ENCODE results near the gene TOLLIP.
"Not testable (repeated sequence)": the region's sequence is repeated elsewhere in the genome, so short reads cannot be mapped to it uniquely, and the experiment has no call there.

TOLLIP gene

DNA sequence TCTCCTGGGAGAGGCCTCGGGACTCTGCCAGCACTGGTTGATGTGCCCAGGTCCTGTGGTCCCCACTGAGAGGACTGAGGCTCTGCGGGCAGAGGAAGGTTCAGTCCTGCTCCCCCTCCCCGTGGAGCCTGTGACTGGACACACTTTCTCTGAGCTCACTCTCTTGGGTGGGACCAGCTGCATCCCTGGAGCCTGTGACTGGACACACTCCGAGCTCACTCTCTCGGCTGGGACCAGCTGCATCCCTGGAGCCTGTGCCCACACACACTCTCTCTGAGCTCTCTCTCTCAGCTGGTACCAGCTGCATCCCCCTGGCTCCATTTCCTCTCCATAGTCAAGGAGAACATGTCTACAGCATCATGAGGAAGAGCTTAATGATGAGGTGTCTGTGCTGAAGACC lies 39.5 kb downstream of the TOLLIP start:
- DNase-seq (ENCODE audit: low spot score): no peak
- no peaks in the 10 kb centered on the region for H3K36me3 Mint-ChIP-seq (ENCODE audit: low read depth)
- H3K4me1 Mint-ChIP-seq (ENCODE audit: low read depth): no peaks in the 10 kb centered on the region
- no peaks in the 10 kb centered on the region for H3K27me3 Mint-ChIP-seq (ENCODE audit: low read depth)
- H3K27ac Mint-ChIP-seq: no peak overlapping the region
- H3K4me3 Mint-ChIP-seq: no peak overlapping the region
- peaks cover 5% of the 10 kb centered on the region for H3K9me3 Mint-ChIP-seq

GRCh38 chr11:1267441-1268100 lies 41.9 kb downstream of the TOLLIP start:
- H3K27ac Mint-ChIP-seq: no peak overlapping the region
- no peaks in the 10 kb centered on the region for H3K27me3 Mint-ChIP-seq (ENCODE audit: low read depth)
- H3K4me1 Mint-ChIP-seq (ENCODE audit: low read depth): peaks cover 6% of the 10 kb centered on the region
- H3K9me3 Mint-ChIP-seq: peaks cover 10% of the 10 kb centered on the region
- no peak overlapping the region for H3K4me3 Mint-ChIP-seq
- DNase-seq (ENCODE audit: low spot score): no peak
- peaks cover 4% of the 10 kb centered on the region for H3K36me3 Mint-ChIP-seq (ENCODE audit: low read depth)

GRCh38 chr11:1266976-1267375 lies 42.5 kb downstream of the TOLLIP start:
- not testable (repeated sequence) for H3K27ac Mint-ChIP-seq; H3K27me3 Mint-ChIP-seq (ENCODE audit: low read depth); H3K4me3 Mint-ChIP-seq; H3K4me1 Mint-ChIP-seq (ENCODE audit: low read depth); H3K9me3 Mint-ChIP-seq; H3K36me3 Mint-ChIP-seq (ENCODE audit: low read depth); DNase-seq (ENCODE audit: low spot score)

- H3K36me3 Mint-ChIP-seq (ENCODE audit: low read depth); H3K4me3 Mint-ChIP-seq: not testable (repeated sequence)
These were observed 44.0 kb downstream of the TOLLIP start for GRCh38 chr11:1265480-1265879.

DNA sequence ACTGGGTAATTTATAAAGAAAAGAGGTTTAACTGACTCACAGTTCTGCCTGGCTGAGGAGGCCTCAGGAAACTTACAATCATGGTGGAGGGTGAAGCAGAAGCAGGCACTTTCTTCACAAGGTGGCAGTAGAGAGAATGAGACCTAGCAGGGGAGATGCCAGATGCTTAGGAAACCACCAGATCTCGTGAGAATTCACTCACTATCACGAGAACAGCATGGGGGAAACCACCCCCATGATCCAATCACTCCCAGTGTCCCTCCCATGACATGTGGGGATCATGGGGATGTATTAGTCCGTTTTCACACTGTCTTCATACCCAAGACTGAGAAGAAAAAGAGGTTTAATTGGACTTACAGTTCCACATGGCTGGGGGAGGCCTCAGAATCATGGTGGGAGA lies 45.0 kb downstream of the TOLLIP start:
- H3K4me1 Mint-ChIP-seq (ENCODE audit: low read depth); H3K4me3 Mint-ChIP-seq; H3K36me3 Mint-ChIP-seq (ENCODE audit: low read depth); H3K9me3 Mint-ChIP-seq; H3K27me3 Mint-ChIP-seq (ENCODE audit: low read depth); H3K27ac Mint-ChIP-seq: not testable (repeated sequence)
- DNase-seq (ENCODE audit: low spot score): peak; percentile 27

More at GRCh38 chr11:1265480-1265879, 44.0 kb downstream of the TOLLIP start:
- not testable (repeated sequence) for H3K9me3 Mint-ChIP-seq; H3K27me3 Mint-ChIP-seq (ENCODE audit: low read depth); DNase-seq (ENCODE audit: low spot score); H3K27ac Mint-ChIP-seq; H3K4me1 Mint-ChIP-seq (ENCODE audit: low read depth)

- DNase-seq (ENCODE audit: low spot score): no peak
- Mint-ChIP-seq H3K36me3 (ENCODE audit: low read depth) (peaks cover 4% of the 10 kb centered on the region), H3K9me3 (peaks cover 10% of the 10 kb centered on the region), H3K27ac (peak overlapping the region; percentile 84), H3K4me3 (peak overlapping the region; percentile 74), H3K4me1 (ENCODE audit: low read depth) (peaks cover 6% of the 10 kb centered on the region), H3K27me3 (ENCODE audit: low read depth) (no peaks in the 10 kb centered on the region)
These were observed 46.4 kb downstream of the TOLLIP start for GRCh38 chr11:1263010-1263409.

DNA sequence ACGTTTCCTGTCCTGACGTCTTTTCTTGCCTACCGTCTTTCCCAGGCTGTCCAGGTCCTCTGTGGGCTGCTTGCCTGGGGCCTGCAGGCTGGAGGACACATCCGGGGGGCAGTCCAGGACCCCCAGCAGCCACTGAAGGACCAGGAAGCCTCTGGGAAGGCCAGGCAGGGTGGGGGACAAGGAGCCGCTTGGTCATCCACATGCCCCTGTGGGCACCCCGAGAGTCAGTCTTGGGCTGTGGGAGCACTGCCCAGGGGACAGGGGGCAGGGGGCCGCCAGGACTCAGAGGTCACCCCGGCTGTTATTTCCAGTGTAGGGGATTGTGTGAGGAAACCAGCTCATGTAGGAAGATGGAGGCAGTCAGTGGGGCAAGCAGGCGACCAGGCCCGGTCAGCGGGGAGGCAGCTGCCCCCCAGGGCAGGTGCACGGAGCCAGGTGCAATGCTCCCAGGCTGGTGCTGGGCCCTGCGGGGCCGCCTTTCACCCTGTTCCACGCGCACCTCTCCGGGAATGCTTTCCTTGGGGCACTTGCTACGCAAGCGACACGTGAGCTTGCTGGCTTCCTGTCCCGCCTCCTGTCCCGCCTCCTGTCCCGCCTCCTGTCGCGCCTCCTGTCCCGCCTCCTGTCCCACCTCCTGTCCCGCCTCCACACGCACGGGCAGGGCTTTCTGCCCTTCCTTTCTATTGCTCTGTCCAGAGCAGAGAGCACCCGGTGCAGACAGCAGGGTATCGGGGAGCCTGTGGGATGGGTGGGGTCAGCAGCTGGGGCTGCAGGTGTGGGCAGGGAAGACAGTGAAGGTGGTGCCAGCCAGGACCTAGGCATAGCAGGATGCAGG lies 47.0 kb downstream of the TOLLIP start:
- peaks cover 10% of the 10 kb centered on the region for H3K9me3 Mint-ChIP-seq
- peaks cover 6% of the 10 kb centered on the region for H3K4me1 Mint-ChIP-seq (ENCODE audit: low read depth)
- H3K27me3 Mint-ChIP-seq (ENCODE audit: low read depth): no peaks in the 10 kb centered on the region
- DNase-seq (ENCODE audit: low spot score): peak; percentile 75
- peak overlapping the region; percentile 84 for H3K27ac Mint-ChIP-seq
- H3K4me3 Mint-ChIP-seq: peak overlapping the region; percentile 74
- H3K36me3 Mint-ChIP-seq (ENCODE audit: low read depth): peaks cover 4% of the 10 kb centered on the region

- H3K4me3 Mint-ChIP-seq: no peak overlapping the region
- H3K4me1 Mint-ChIP-seq (ENCODE audit: low read depth): peaks cover 6% of the 10 kb centered on the region
These were observed 48.0 kb downstream of the TOLLIP start for GRCh38 chr11:1261241-1262071.

GRCh38 chr11:1260620-1261019 lies 48.8 kb downstream of the TOLLIP start:
- peaks cover 4% of the 10 kb centered on the region for H3K36me3 Mint-ChIP-seq (ENCODE audit: low read depth)
- H3K4me1 Mint-ChIP-seq (ENCODE audit: low read depth): peaks cover 6% of the 10 kb centered on the region
- no peak overlapping the region for H3K27ac Mint-ChIP-seq
- no peak overlapping the region for H3K4me3 Mint-ChIP-seq
- peaks cover 4% of the 10 kb centered on the region for H3K9me3 Mint-ChIP-seq
- DNase-seq (ENCODE audit: low spot score): no peak
- no peaks in the 10 kb centered on the region for H3K27me3 Mint-ChIP-seq (ENCODE audit: low read depth)

More at GRCh38 chr11:1261241-1262071, 48.0 kb downstream of the TOLLIP start:
- Mint-ChIP-seq H3K36me3 (ENCODE audit: low read depth) (peaks cover 4% of the 10 kb centered on the region), H3K27ac (no peak overlapping the region), H3K9me3 (peaks cover 5% of the 10 kb centered on the region), H3K27me3 (ENCODE audit: low read depth) (no peaks in the 10 kb centered on the region)
- no peak for DNase-seq (ENCODE audit: low spot score)

DNA sequence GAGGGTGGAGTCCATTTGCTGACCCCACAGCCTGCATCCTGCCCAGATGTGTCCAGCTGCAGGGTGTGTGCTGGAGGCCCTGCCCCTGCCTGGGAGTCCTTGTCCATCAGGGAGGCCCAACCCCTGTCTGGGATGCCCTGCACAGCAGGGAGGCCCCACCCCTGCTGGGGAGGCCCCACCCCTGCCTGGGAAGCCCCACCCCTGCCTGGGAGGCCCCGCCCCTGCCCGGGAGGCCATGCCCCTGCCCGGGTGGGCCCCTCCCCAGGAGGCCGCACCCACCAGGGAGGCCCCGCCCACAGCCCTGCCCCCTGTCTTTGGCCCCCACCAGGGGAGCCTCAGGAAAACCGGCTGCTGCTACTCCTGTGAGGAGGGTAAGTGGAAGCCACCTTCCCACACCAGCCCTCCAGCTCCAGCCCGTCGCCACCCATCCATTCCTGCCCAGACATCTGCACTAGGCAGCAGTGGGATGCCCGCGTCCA lies 49.4 kb downstream of the TOLLIP start:
- Mint-ChIP-seq H3K4me1 (ENCODE audit: low read depth) (peaks cover 6% of the 10 kb centered on the region), H3K4me3 (no peak overlapping the region), H3K36me3 (ENCODE audit: low read depth) (peaks cover 4% of the 10 kb centered on the region), H3K27me3 (ENCODE audit: low read depth) (no peaks in the 10 kb centered on the region), H3K27ac (no peak overlapping the region), H3K9me3 (peaks cover 4% of the 10 kb centered on the region)
- no peak for DNase-seq (ENCODE audit: low spot score)

- peaks cover 5% of the 10 kb centered on the region for H3K4me1 Mint-ChIP-seq (ENCODE audit: low read depth)
- H3K9me3 Mint-ChIP-seq: peaks cover 2% of the 10 kb centered on the region
- no peak overlapping the region for H3K4me3 Mint-ChIP-seq
- no peak for DNase-seq (ENCODE audit: low spot score)
- H3K27ac Mint-ChIP-seq: no peak overlapping the region
- H3K27me3 Mint-ChIP-seq (ENCODE audit: low read depth): no peaks in the 10 kb centered on the region
- peaks cover 2% of the 10 kb centered on the region for H3K36me3 Mint-ChIP-seq (ENCODE audit: low read depth)
These were observed 49.9 kb downstream of the TOLLIP start for GRCh38 chr11:1259561-1259960.

DNA sequence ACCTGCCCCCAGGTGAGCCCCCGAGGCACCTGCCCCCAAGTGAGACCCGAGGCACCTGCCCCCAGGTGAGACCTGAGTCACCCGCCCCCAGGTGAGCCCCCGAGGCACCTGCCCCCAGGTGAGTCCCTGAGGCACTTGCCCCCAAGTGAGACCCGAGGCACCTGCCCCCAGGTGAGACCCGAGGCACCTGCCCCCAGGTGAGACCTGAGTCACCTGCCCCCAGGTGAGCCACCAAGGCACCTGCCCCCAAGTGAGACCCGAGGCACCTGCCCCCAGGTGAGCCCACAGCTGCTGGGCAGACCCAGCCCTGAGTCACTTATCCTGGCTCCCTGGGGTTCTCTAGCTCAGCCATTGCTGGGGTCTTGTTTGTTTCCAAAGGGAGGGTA lies 50.4 kb downstream of the TOLLIP start:
- no peak overlapping the region for H3K4me3 Mint-ChIP-seq
- no peaks in the 10 kb centered on the region for H3K9me3 Mint-ChIP-seq
- DNase-seq (ENCODE audit: low spot score): no peak
- no peaks in the 10 kb centered on the region for H3K27me3 Mint-ChIP-seq (ENCODE audit: low read depth)
- H3K4me1 Mint-ChIP-seq (ENCODE audit: low read depth): peaks cover under 1% of the 10 kb centered on the region
- H3K27ac Mint-ChIP-seq: no peak overlapping the region
- H3K36me3 Mint-ChIP-seq (ENCODE audit: low read depth): no peaks in the 10 kb centered on the region

GRCh38 chr11:1258401-1259075 lies 50.9 kb downstream of the TOLLIP start:
- Mint-ChIP-seq H3K27ac (no peak overlapping the region), H3K4me1 (ENCODE audit: low read depth) (no peaks in the 10 kb centered on the region), H3K36me3 (ENCODE audit: low read depth) (no peaks in the 10 kb centered on the region), H3K9me3 (no peaks in the 10 kb centered on the region), H3K27me3 (ENCODE audit: low read depth) (no peaks in the 10 kb centered on the region), H3K4me3 (no peak overlapping the region)
- DNase-seq (ENCODE audit: low spot score): no peak

Data from T-helper 2 cell treated with Interferon-gamma antibody and Interleukin-4, amounts not matched to agents 5 μg/mL and 100 μg/mL, for 36 hours (primary cell).